ENCODE results near the gene JAK1.

JAK1 gene

DNA sequence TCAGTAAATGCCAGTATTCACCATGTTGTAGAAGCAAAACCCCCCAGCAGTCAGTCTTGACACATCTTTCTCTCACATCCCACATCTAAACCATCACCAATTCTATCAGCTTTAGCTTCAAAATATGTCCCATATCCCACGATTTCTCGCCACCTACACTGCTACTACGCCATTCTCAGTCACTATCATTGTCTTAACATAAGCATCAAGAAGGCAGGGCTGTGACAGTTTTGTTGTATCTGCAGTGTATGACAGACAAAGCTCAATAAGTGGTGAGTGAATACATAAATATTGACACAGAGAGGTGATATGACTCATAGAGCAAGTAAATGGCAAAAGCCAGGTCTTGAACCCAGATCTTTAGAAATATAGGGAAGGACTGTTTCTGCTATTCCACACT is 59.9 kb downstream of the JAK1 start:
- Histone ChIP-seq H3K9me2 (replicated peaks; ENCODE audit: insufficient read depth, low read length) (no peaks in the 10 kb centered on the region), H3K4me1 (ENCODE audit: low read length) (peaks cover 14% of the 10 kb centered on the region), H4K20me1 (ENCODE audit: insufficient read depth, low read length) (peaks cover 14% of the 10 kb centered on the region), H3F3A (ENCODE audit: insufficient read depth, low read length) (0 out of 2 replicates have a peak, but pooled peaks cover 3% of the 10 kb centered on the region), H3K36me3 (replicated peaks; ENCODE audit: insufficient read depth, low read length) (no peaks in the 10 kb centered on the region), H3K9ac (ENCODE audit: low read length) (no peak overlapping the region), H3K27me3 (replicated peaks; ENCODE audit: insufficient read depth, low read length) (no peaks in the 10 kb centered on the region), H3K27ac (ENCODE audit: low read length) (no peak overlapping the region), H2AFZ (ENCODE audit: low read length) (no peak overlapping the region), H3K4me3 (ENCODE audit: low read length) (no peak overlapping the region), H3K9me3 (replicated peaks; ENCODE audit: insufficient read depth, low read length) (no peaks in the 10 kb centered on the region), H3K79me2 (ENCODE audit: low read length) (peaks cover 98% of the 10 kb centered on the region), H3K4me2 (ENCODE audit: low read depth, low read length) (no peak overlapping the region)
- TF ChIP-seq EZH2 (optimal IDR thresholded peaks at IDR 0.05; ENCODE audit: low read depth, low read length) (no peak), CTCF (IDR thresholded peaks at IDR 0.05; ENCODE audit: low read length) (no peak), EZH2phosphoT487 (IDR thresholded peaks at IDR 0.05; ENCODE audit: low read length) (no peak)
- no peak for DNase-seq

DNA sequence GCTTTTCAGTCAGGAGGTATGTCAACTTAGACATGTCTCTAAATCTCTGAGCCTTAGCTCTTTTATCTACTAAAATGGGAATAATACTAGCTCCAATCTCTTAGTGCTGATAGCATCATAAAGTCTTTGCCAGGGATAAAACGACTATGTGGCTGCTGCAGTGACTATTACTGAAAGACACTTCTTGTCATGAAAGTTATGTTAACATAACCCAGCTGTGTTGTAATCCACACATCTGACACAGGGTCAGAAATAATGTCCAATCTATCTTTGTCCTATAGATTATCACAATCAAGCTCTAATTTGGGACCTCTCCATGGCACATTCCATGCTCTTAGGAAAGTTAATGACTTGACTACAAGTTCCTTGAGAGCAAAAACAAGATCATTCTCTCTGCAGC is 62.8 kb downstream of the JAK1 start:
- Histone ChIP-seq H3K36me3 (replicated peaks; ENCODE audit: insufficient read depth, low read length) (no peaks in the 10 kb centered on the region), H3K9ac (ENCODE audit: low read length) (no peak overlapping the region), H3K4me2 (ENCODE audit: low read depth, low read length) (no peak overlapping the region), H3K4me3 (ENCODE audit: low read length) (no peak overlapping the region), H3K9me3 (replicated peaks; ENCODE audit: insufficient read depth, low read length) (no peaks in the 10 kb centered on the region), H3K9me2 (replicated peaks; ENCODE audit: insufficient read depth, low read length) (no peaks in the 10 kb centered on the region), H3K79me2 (ENCODE audit: low read length) (peaks cover 94% of the 10 kb centered on the region), H3K27ac (ENCODE audit: low read length) (no peak overlapping the region), H2AFZ (ENCODE audit: low read length) (no peak overlapping the region), H3K4me1 (ENCODE audit: low read length) (peaks cover 31% of the 10 kb centered on the region), H3F3A (ENCODE audit: insufficient read depth, low read length) (peaks cover 12% of the 10 kb centered on the region), H4K20me1 (ENCODE audit: insufficient read depth, low read length) (peaks cover 10% of the 10 kb centered on the region), H3K27me3 (replicated peaks; ENCODE audit: insufficient read depth, low read length) (no peaks in the 10 kb centered on the region)
- TF ChIP-seq CTCF (IDR thresholded peaks at IDR 0.05; ENCODE audit: low read length) (no peak), EZH2phosphoT487 (IDR thresholded peaks at IDR 0.05; ENCODE audit: low read length) (no peak), EZH2 (optimal IDR thresholded peaks at IDR 0.05; ENCODE audit: low read depth, low read length) (no peak)
- no peak for DNase-seq

DNA sequence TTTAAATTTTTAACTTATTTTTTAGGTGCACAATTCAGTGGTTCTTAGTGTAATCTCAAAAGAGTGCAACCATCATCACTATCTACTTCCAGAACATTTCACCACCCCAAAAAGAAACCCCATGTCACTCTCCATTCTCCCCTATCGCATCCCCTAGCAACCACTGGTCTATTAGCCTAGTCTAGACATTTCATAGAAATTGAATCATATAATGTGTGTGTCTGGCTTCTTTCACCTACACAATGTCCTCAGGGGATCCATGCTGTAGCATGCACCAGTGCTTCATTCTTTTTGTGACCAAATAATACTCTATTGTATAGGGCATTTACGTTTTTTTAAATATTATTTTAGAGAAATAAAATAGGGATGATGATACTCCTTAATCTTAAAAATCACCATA is 64.7 kb downstream of the JAK1 start:
- H3K36me3 ChIP-seq (replicated peaks; ENCODE audit: insufficient read depth, low read length): no peaks in the 10 kb centered on the region
- peaks cover 17% of the 10 kb centered on the region for H3F3A ChIP-seq (ENCODE audit: insufficient read depth, low read length)
- no peaks in the 10 kb centered on the region for H3K9me2 ChIP-seq (replicated peaks; ENCODE audit: insufficient read depth, low read length)
- H3K4me3 ChIP-seq (ENCODE audit: low read length): no peak overlapping the region
- no peak for TF ChIP-seq EZH2phosphoT487 (IDR thresholded peaks at IDR 0.05; ENCODE audit: low read length)
- no peak for TF ChIP-seq CTCF (IDR thresholded peaks at IDR 0.05; ENCODE audit: low read length)
- no peak for TF ChIP-seq EZH2 (optimal IDR thresholded peaks at IDR 0.05; ENCODE audit: low read depth, low read length)
- no peak overlapping the region for H3K27ac ChIP-seq (ENCODE audit: low read length)
- H3K79me2 ChIP-seq (ENCODE audit: low read length): peaks cover 90% of the 10 kb centered on the region
- H4K20me1 ChIP-seq (ENCODE audit: insufficient read depth, low read length): 0 out of 2 replicates have a peak, but pooled peaks cover 5% of the 10 kb centered on the region
- no peak overlapping the region for H3K4me2 ChIP-seq (ENCODE audit: low read depth, low read length)
- no peak overlapping the region for H2AFZ ChIP-seq (ENCODE audit: low read length)
- DNase-seq: no peak
- H3K4me1 ChIP-seq (ENCODE audit: low read length): peaks cover 36% of the 10 kb centered on the region
- H3K27me3 ChIP-seq (replicated peaks; ENCODE audit: insufficient read depth, low read length): no peaks in the 10 kb centered on the region
- H3K9ac ChIP-seq (ENCODE audit: low read length): no peak overlapping the region
- H3K9me3 ChIP-seq (replicated peaks; ENCODE audit: insufficient read depth, low read length): no peaks in the 10 kb centered on the region

Measured in MM.1S (cell line).